Esophagus squamous epithelium (tissue), 5 donors: Measurements from ENCODE around the gene TNFAIP3. TPM values are rescaled to one million over a fixed set of nuclear protein-coding genes. Genes with fewer than 3 reads are reported as not detected.
A peak's percentile ranks its signal among the peaks of the same experiment; 100 is the strongest.

Experiments used
- DNase-seq: peaks from one replicate; lab custom pipeline; 2025; lab: John Stamatoyannopoulos, UW
- H3K27ac ChIP-seq, 4 donors: fragments of 200-600 bp; sonication (generic); one replicate each; pipeline ENCODE4 v1.5.1; 2016 to 2019; ENCODE audit warnings: mild to moderate bottlenecking in 1 of 4
- H3K27me3 ChIP-seq, 4 donors: fragments of 200-600 bp; sonication (generic); 1 replicate in 3 of 4; 2 replicates in 1 of 4; pipeline versions ENCODE4 v1.5.1 to v1.6.0; 2017 to 2021; ENCODE audit warnings: antibody characterized with exemption in 1 of 4
- H3K36me3 ChIP-seq, 3 donors: fragments of 200-600 bp; sonication (generic); one replicate each; pipeline ENCODE4 v1.5.1; 2016 to 2019
- H3K4me1 ChIP-seq, 3 donors: fragments of 200-600 bp; sonication (generic); one replicate each; pipeline ENCODE4 v1.5.1; 2017 to 2019
- H3K4me3 ChIP-seq, 4 donors: fragments of 200-600 bp; sonication (generic); 1 replicate in 3 of 4; 2 replicates in 1 of 4; pipeline ENCODE4 v1.5.1; 2016 to 2019; ENCODE audit warnings: mild to moderate bottlenecking in 2 of 4, moderate library complexity in 1 of 4
- H3K9me3 ChIP-seq, 3 donors: fragments of 200-600 bp; sonication (generic); one replicate each; pipeline ENCODE4 v1.5.1; 2016 to 2019
- POLR2A ChIP-seq, 4 donors: fragments of 450-650 bp; IDR thresholded peaks; one replicate each; pipeline ENCODE4 v1.6.1; 2017; ENCODE audit warnings: antibody characterized with exemption in 4 of 4, mild to moderate bottlenecking in 4 of 4, moderate library complexity in 3 of 4
- WGBS, 2 donors: methylation state at CpG; one replicate each; pipeline ENCODE4 v1.1.5; 2018; 5-methylcytosine and 5-hydroxymethylcytosine counted together
- intact Hi-C: fragments of 100-400 bp; cut with DNase I; formaldehyde crosslinking; loops from one replicate; pipeline ENCODE4 v1.15.0; 2022
- total RNA-seq, 4 donors: library from RNA; depleted of rRNA; stranded (reverse); fragments of >200 nt; gene quantifications; one replicate each; pipeline ENCODE4 v1.1.0, GENCODE V29; 2016
- TF ChIP-seq, protein P1 (sequence below), 6 experiments: fragments of 450-650 bp in 4 of 6; fragments of 200-600 bp in 2 of 6; sonication (generic) in 2 of 6; IDR thresholded peaks; one replicate each; pipeline ENCODE4 v1.5.1; 2016 to 2019; ENCODE audit warnings: antibody characterized with exemption in 6 of 6, mild to moderate bottlenecking in 4 of 6, moderate library complexity in 4 of 6
- donor health status: DM: yes; HTN: yes; CAD: no.

TNFAIP3 gene
- 10 to 100 TPM in 1 of 4 donors, 1 to 10 TPM in 3; 4.2 to 21.7 (median 7.7) TPM for total RNA-seq

GRCh38 chr6:137866914-137867684 is at the start of gene TNFAIP3:
TNFAIP3 (plus strand) TSS chr6:137867259; CDS start chr6:137871228, 3,969 bp downstream.
- peak; percentile 88 for DNase-seq
- intact Hi-C loops = loop anchor here (5.0 kb wide), 2 partner anchors 60 to 160 kb away; no protein-coding TSS in a partner anchor
- Histone ChIP-seq H3K27me3 (no peaks in the 10 kb centered on the region), H3K27ac (peak within 1 kb of the TSS; percentile 92 to 98 (median 96)), H3K9me3 (no peaks in the 10 kb centered on the region), H3K36me3 (no peaks in the 10 kb centered on the region), H3K4me3 (peak within 1 kb of the TSS; percentile 63 to 96 (median 88)), H3K4me1 (peaks cover 18 to 67% (median 32%) of the 10 kb centered on the region in 3 donors)
- peak in 3 of 4 donors; percentile 62 to 96 (median 96) for TF ChIP-seq POLR2A (IDR thresholded peaks at IDR 0.05)
- TF ChIP-seq, protein P1, sequence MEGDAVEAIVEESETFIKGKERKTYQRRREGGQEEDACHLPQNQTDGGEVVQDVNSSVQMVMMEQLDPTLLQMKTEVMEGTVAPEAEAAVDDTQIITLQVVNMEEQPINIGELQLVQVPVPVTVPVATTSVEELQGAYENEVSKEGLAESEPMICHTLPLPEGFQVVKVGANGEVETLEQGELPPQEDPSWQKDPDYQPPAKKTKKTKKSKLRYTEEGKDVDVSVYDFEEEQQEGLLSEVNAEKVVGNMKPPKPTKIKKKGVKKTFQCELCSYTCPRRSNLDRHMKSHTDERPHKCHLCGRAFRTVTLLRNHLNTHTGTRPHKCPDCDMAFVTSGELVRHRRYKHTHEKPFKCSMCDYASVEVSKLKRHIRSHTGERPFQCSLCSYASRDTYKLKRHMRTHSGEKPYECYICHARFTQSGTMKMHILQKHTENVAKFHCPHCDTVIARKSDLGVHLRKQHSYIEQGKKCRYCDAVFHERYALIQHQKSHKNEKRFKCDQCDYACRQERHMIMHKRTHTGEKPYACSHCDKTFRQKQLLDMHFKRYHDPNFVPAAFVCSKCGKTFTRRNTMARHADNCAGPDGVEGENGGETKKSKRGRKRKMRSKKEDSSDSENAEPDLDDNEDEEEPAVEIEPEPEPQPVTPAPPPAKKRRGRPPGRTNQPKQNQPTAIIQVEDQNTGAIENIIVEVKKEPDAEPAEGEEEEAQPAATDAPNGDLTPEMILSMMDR (IDR thresholded peaks at IDR 0.05) = peak; percentile 54 to 95 (median 92)
- 0% methylated on average over 1 to 5 of the region's 87 CpGs for WGBS, 2 donors

- no peaks in the 10 kb centered on the region for H3K9me3 ChIP-seq
- 89 to 90% methylated on average over 3 of the region's 3 CpGs for WGBS, 2 donors
- no peaks in the 10 kb centered on the region for H3K36me3 ChIP-seq
- no peaks in the 10 kb centered on the region for H3K27me3 ChIP-seq
- no peak overlapping the region for H3K4me3 ChIP-seq
- intact Hi-C loops = no loop called here
- no peak overlapping the region for H3K27ac ChIP-seq
- no peak for TF ChIP-seq POLR2A (IDR thresholded peaks at IDR 0.05)
- TF ChIP-seq, protein P1 (IDR thresholded peaks at IDR 0.05) = no peak
- DNase-seq = no peak
- H3K4me1 ChIP-seq = peaks cover 0 to 17% (median 0%) of the 10 kb centered on the region in 3 donors
These were observed 48.6 kb upstream of the TNFAIP3 start for GRCh38 chr6:137818440-137818839.

- Histone ChIP-seq H3K4me1 (peaks cover 0 to 27% (median 7%) of the 10 kb centered on the region in 3 donors), H3K27ac (peak overlapping the region in 1 of 4 donors; percentile 34), H3K4me3 (no peak overlapping the region), H3K27me3 (no peaks in the 10 kb centered on the region), H3K36me3 (no peaks in the 10 kb centered on the region), H3K9me3 (no peaks in the 10 kb centered on the region)
- intact Hi-C loops = no loop called here
- peak in 1 of 4 donors; percentile 8 for TF ChIP-seq POLR2A (IDR thresholded peaks at IDR 0.05)
- TF ChIP-seq, protein P1 (IDR thresholded peaks at IDR 0.05) = no peak
- WGBS, 2 donors = 47 to 64% methylated on average over 2 of the region's 2 CpGs
- DNase-seq = no peak
These were observed 47.3 kb upstream of the TNFAIP3 start for GRCh38 chr6:137819740-137820139.

GRCh38 chr6:137820425-137820824 is 46.6 kb upstream of the TNFAIP3 start:
- no peak overlapping the region for H3K27ac ChIP-seq
- no peak for DNase-seq
- TF ChIP-seq, protein P1 (IDR thresholded peaks at IDR 0.05) = no peak
- no peak for TF ChIP-seq POLR2A (IDR thresholded peaks at IDR 0.05)

GRCh38 chr6:137820952-137821351 is 46.1 kb upstream of the TNFAIP3 start:
- H3K27me3 ChIP-seq = no peaks in the 10 kb centered on the region
- H3K4me1 ChIP-seq = peaks cover 0 to 33% (median 7%) of the 10 kb centered on the region in 3 donors
- no peak for TF ChIP-seq POLR2A (IDR thresholded peaks at IDR 0.05)
- TF ChIP-seq, protein P1 (IDR thresholded peaks at IDR 0.05) = no peak
- no peak overlapping the region for H3K27ac ChIP-seq
- WGBS, 2 donors = 45 to 67% methylated on average over 1 of the region's 1 CpG
- intact Hi-C loops = no loop called here
- no peaks in the 10 kb centered on the region for H3K36me3 ChIP-seq
- H3K4me3 ChIP-seq = no peak overlapping the region
- DNase-seq = no peak
- no peaks in the 10 kb centered on the region for H3K9me3 ChIP-seq

More at GRCh38 chr6:137820425-137820824, 46.6 kb upstream of the TNFAIP3 start:
- no peaks in the 10 kb centered on the region for H3K27me3 ChIP-seq
- no peaks in the 10 kb centered on the region for H3K36me3 ChIP-seq
- no peaks in the 10 kb centered on the region for H3K9me3 ChIP-seq
- H3K4me1 ChIP-seq = peaks cover 0 to 32% (median 7%) of the 10 kb centered on the region in 3 donors
- intact Hi-C loops = no loop called here
- no peak overlapping the region for H3K4me3 ChIP-seq
- 84 to 85% methylated on average over 2 of the region's 2 CpGs for WGBS, 2 donors
